Coronary artery (tissue), 2 donors: ENCODE data around the gene HSD17B10.

Source experiments
- DNase-seq: peaks from one replicate; pipeline ENCODE4 v3.0.0-alpha.2; 2017; ENCODE audit warnings: low spot score
- H3K27ac ChIP-seq, 2 donors: fragments of 200-600 bp; sonication (generic); one replicate each; pipeline ENCODE4 v1.5.1; 2016 to 2019
- H3K4me3 ChIP-seq: fragments of 200-600 bp; sonication (generic); 2 replicates; pipeline ENCODE4 v1.5.1; 2016; ENCODE audit warnings: mild to moderate bottlenecking, moderate library complexity
- CTCF ChIP-seq: fragments of 200-600 bp; sonication (generic); IDR thresholded peaks from one replicate; pipeline ENCODE4 v1.5.1; 2019; ENCODE audit warnings: antibody characterized with exemption

Gene HSD17B10

GRCh38 chrX:53433651-53434639, at the start of gene HSD17B10:
Gene HSD17B10, minus strand, starts transcription at chrX:53434370. Its CDS starts 25 bp downstream, at chrX:53434345.
- no peak for TF ChIP-seq CTCF
- DNase-seq, result peak; percentile 90
- Histone ChIP-seq H3K27ac (peak within 1 kb of the TSS; percentile 56 to 77), H3K4me3 (peak within 1 kb of the TSS; percentile 71)

GRCh38 chrX:53483416-53483815, 49.2 kb upstream of the HSD17B10 start:
- Histone ChIP-seq H3K27ac (no peak overlapping the region), H3K4me3 (no peak overlapping the region)
- TF ChIP-seq CTCF, result no peak
- no peak for DNase-seq

- Histone ChIP-seq H3K27ac (no peak overlapping the region), H3K4me3 (no peak overlapping the region)
- peak; percentile 28 for TF ChIP-seq CTCF
- DNase-seq, result no peak
Observed at GRCh38 chrX:53481816-53482465, 47.8 kb upstream of the HSD17B10 start.

DNA sequence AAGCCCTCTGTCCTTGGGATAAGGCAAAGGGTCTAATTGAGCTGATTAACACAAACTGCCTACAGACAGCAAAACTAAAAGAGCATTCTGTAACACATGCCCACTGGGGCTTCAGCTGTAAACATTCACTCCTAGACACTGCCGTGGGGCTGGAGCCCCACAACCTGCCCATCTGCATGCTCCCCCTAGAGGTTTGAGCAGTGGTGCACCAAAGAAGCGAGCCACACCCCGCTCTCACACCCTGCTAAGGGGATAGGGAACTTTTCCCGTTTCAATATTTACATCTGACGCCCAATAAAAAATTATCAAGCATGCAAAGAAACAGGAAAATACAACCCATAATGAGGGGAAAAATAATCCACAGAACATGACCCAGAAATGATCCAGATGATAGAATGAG, 46.9 kb upstream of the HSD17B10 start:
- H3K4me3 ChIP-seq, result no peak overlapping the region
- no peak for DNase-seq
- no peak for TF ChIP-seq CTCF
- no peak overlapping the region for H3K27ac ChIP-seq

GRCh38 chrX:53479301-53479700, 45.1 kb upstream of the HSD17B10 start:
- no peak for TF ChIP-seq CTCF
- Histone ChIP-seq H3K27ac (no peak overlapping the region), H3K4me3 (no peak overlapping the region)
- no peak for DNase-seq

DNA sequence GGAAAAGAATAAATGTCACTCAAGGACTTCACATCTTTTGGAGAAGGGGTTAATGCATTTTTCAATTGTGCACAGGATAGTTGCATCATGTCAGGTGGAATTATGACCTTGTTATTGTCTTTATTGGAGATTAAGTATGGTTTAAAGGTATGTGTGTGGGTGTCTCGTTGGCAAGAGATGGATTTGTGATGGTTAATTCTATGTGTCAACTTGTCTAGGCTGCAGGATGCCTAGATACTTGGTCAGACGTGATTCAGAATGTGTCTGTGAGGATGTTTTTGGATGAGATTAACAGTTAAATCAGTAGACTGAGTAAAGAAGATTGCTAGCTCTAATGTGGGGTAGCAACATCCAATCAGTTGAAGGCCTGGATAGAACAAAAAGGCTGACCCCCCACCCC, 42.2 kb upstream of the HSD17B10 start:
- no peak for DNase-seq
- no peak for TF ChIP-seq CTCF

More for the DNA sequence above, 42.2 kb upstream of the HSD17B10 start:
- Histone ChIP-seq H3K4me3 (no peak overlapping the region), H3K27ac (no peak overlapping the region)
